ENCODE measurements around the gene ZBTB22.
"Not testable (repeated sequence)": the region's sequence is repeated elsewhere in the genome, so short reads cannot be mapped to it uniquely, and the experiment has no call there.

Gene ZBTB22

GRCh38 chr6:33286946-33287914, 30.3 kb downstream of the ZBTB22 start:
- no peak overlapping the region for H3K9ac ChIP-seq
- 0 out of 2 replicates have a peak overlapping the region, but pooled peaks have one; percentile 96 for H3K4me2 ChIP-seq
- peaks cover 23% of the 10 kb centered on the region; the same call in 1 of the 2 replicates for H3K79me2 ChIP-seq (ENCODE audit: insufficient read depth, low read depth)

GRCh38 chr6:33285214-33285613, 32.3 kb downstream of the ZBTB22 start:
- not testable (repeated sequence) for H4K20me1 ChIP-seq (ENCODE audit: insufficient read depth); H3K27ac ChIP-seq; H3K36me3 ChIP-seq (ENCODE audit: insufficient read depth); H3K4me2 ChIP-seq; H3K9ac ChIP-seq; H2AFZ ChIP-seq (ENCODE audit: low read depth); H3K4me3 ChIP-seq (IDR thresholded peaks at IDR 0.05; ENCODE audit: insufficient read depth, low read depth, low read length); H3K27me3 ChIP-seq (ENCODE audit: insufficient read depth, low read depth)
- peaks cover 11% of the 10 kb centered on the region for H3K4me1 ChIP-seq (ENCODE audit: low read depth, poor library complexity, severe bottlenecking)
- peaks cover 18% of the 10 kb centered on the region; the same call in 1 of the 2 replicates for H3K79me2 ChIP-seq (ENCODE audit: insufficient read depth, low read depth)

More at GRCh38 chr6:33286946-33287914, 30.3 kb downstream of the ZBTB22 start:
- H3K4me1 ChIP-seq (ENCODE audit: low read depth, poor library complexity, severe bottlenecking) = peaks cover 18% of the 10 kb centered on the region
- TF ChIP-seq, protein P1, sequence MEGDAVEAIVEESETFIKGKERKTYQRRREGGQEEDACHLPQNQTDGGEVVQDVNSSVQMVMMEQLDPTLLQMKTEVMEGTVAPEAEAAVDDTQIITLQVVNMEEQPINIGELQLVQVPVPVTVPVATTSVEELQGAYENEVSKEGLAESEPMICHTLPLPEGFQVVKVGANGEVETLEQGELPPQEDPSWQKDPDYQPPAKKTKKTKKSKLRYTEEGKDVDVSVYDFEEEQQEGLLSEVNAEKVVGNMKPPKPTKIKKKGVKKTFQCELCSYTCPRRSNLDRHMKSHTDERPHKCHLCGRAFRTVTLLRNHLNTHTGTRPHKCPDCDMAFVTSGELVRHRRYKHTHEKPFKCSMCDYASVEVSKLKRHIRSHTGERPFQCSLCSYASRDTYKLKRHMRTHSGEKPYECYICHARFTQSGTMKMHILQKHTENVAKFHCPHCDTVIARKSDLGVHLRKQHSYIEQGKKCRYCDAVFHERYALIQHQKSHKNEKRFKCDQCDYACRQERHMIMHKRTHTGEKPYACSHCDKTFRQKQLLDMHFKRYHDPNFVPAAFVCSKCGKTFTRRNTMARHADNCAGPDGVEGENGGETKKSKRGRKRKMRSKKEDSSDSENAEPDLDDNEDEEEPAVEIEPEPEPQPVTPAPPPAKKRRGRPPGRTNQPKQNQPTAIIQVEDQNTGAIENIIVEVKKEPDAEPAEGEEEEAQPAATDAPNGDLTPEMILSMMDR (conservative IDR thresholded peaks at IDR 0.05; ENCODE audit: low read depth, low read length) = no peak
- H3K27ac ChIP-seq = no peak overlapping the region
- no peaks in the 10 kb centered on the region; the same call in 1 of the 2 replicates for H3K36me3 ChIP-seq (ENCODE audit: insufficient read depth)
- H3K4me3 ChIP-seq (IDR thresholded peaks at IDR 0.05; ENCODE audit: insufficient read depth, low read depth, low read length) = no peak overlapping the region
- H4K20me1 ChIP-seq (ENCODE audit: insufficient read depth) = no peaks in the 10 kb centered on the region
- no peaks in the 10 kb centered on the region for H3K27me3 ChIP-seq (ENCODE audit: insufficient read depth, low read depth)
- no peak overlapping the region for H2AFZ ChIP-seq (ENCODE audit: low read depth)

GRCh38 chr6:33280539-33280938, 37.0 kb downstream of the ZBTB22 start:
- Histone ChIP-seq H3K4me1 (ENCODE audit: low read depth, poor library complexity, severe bottlenecking) (no peaks in the 10 kb centered on the region), H3K27me3 (ENCODE audit: insufficient read depth, low read depth) (no peaks in the 10 kb centered on the region), H3K4me3 (IDR thresholded peaks at IDR 0.05; ENCODE audit: insufficient read depth, low read depth, low read length) (no peak overlapping the region), H4K20me1 (ENCODE audit: insufficient read depth) (no peaks in the 10 kb centered on the region), H3K27ac (no peak overlapping the region), H2AFZ (ENCODE audit: low read depth) (no peak overlapping the region), H3K79me2 (ENCODE audit: insufficient read depth, low read depth) (no peaks in the 10 kb centered on the region), H3K4me2 (no peak overlapping the region), H3K36me3 (ENCODE audit: insufficient read depth) (peaks cover 3% of the 10 kb centered on the region; the same call in 1 of the 2 replicates), H3K9ac (no peak overlapping the region)
- TF ChIP-seq, protein P1 (conservative IDR thresholded peaks at IDR 0.05; ENCODE audit: low read depth, low read length) = no peak

- H3K4me2 ChIP-seq = no peak overlapping the region
- peaks cover 2% of the 10 kb centered on the region for H3K4me1 ChIP-seq (ENCODE audit: low read depth, poor library complexity, severe bottlenecking)
- H3K36me3 ChIP-seq (ENCODE audit: insufficient read depth) = peaks cover 8% of the 10 kb centered on the region; the same call in 1 of the 2 replicates
Measured at GRCh38 chr6:33279971-33280511, 37.5 kb downstream of the ZBTB22 start.

More at GRCh38 chr6:33279971-33280511, 37.5 kb downstream of the ZBTB22 start:
- Histone ChIP-seq H4K20me1 (ENCODE audit: insufficient read depth) (no peaks in the 10 kb centered on the region), H2AFZ (ENCODE audit: low read depth) (no peak overlapping the region), H3K4me3 (IDR thresholded peaks at IDR 0.05; ENCODE audit: insufficient read depth, low read depth, low read length) (no peak overlapping the region), H3K79me2 (ENCODE audit: insufficient read depth, low read depth) (peaks cover 5% of the 10 kb centered on the region; the same call in 1 of the 2 replicates), H3K9ac (no peak overlapping the region), H3K27ac (no peak overlapping the region), H3K27me3 (ENCODE audit: insufficient read depth, low read depth) (no peaks in the 10 kb centered on the region)
- TF ChIP-seq, protein P1 (conservative IDR thresholded peaks at IDR 0.05; ENCODE audit: low read depth, low read length) = peak; percentile 46; the same call in 1 of the 2 replicates

Measured in KMS-11 (cell line).